K562 (cell line): ENCODE results near the gene PPFIA1. TPM values are rescaled to one million over a fixed set of nuclear protein-coding genes. Genes with fewer than 3 reads are reported as not detected.

Experiments used
- ATAC-seq: fragments of 200-7000 bp; cut with Tn5 transposase; 3 replicates; pipeline ENCODE4 v1.9.1; 2020; ENCODE audit warnings: moderate library complexity
- BruUV-seq: library from RNA; stranded (reverse); fragments of 400-500 nt; replicated peaks from 2 replicates; lab custom pipeline; 2021; lab: Mats Ljungman, UMichigan
- CTCF ChIA-PET: fragments of 300-600 bp; formaldehyde crosslinking; extraction: SDS; loops from one replicate; lab custom pipeline; 2021; ENCODE audit warnings: low intra/inter-chr PET ratio; lab: Yijun Ruan, JAX
- POLR2A ChIA-PET: fragments of 300-600, 350-650 bp; sonication (Branson Sonifier 250); formaldehyde crosslinking; extraction: SDS; loops from one replicate; lab custom pipeline; 2021; ENCODE audit warnings: antibody characterized with exemption, inconsistent platforms; lab: Yijun Ruan, JAX
- DNase-seq, 4 experiments: peaks; one replicate each; pipeline versions ENCODE4 v3.0.0 to v3.0.0-alpha.2; 2011 to 2018; ENCODE audit warnings: low spot score in 3 of 4, mixed read lengths in 3 of 4; ENCODE audit errors: extremely low read depth in 1 of 4
- FAIRE-seq: peaks from 2 replicates; lab custom pipeline; 2011; peaks lifted over from hg19 to GRCh38; lab: Jason Lieb, UNC
- H2AFZ ChIP-seq: 2 replicates; pipeline ENCODE4 v1.6.0; 2011; ENCODE audit warnings: low read depth, low read length, control low read depth, inconsistent platforms
- H3K27ac ChIP-seq: fragments of 200-600 bp; 3 replicates; pipeline ENCODE4 v1.8.0; 2011; ENCODE audit warnings: low read depth, mild to moderate bottlenecking, control low read depth, inconsistent platforms, low read length, moderate library complexity, mixed read lengths; ENCODE audit errors: extremely low read depth
- H3K27me3 ChIP-seq, 2 experiments: fragments of 300-600 bp in 1 of 2; 2 replicates in 1 of 2; 3 replicates in 1 of 2; pipeline versions ENCODE4 v1.6.0 to v1.8.0; 2011; ENCODE audit warnings: inconsistent platforms in 2 of 2, low read length in 2 of 2, mild to moderate bottlenecking in 1 of 2, mixed read lengths in 1 of 2, moderate library complexity in 1 of 2; ENCODE audit not compliant: control insufficient read depth in 2 of 2, insufficient read depth in 2 of 2
- H3K36me3 ChIP-seq: fragments of 300-600 bp; 3 replicates; pipeline ENCODE4 v1.8.0; 2011; ENCODE audit warnings: mild to moderate bottlenecking, low read length, inconsistent platforms; ENCODE audit not compliant: control insufficient read depth, insufficient read depth
- H3K4me1 ChIP-seq, 2 experiments: fragments of 200-600 bp in 1 of 2; replicated peaks in 1 of 2; 2 replicates in 1 of 2; 3 replicates in 1 of 2; pipeline versions ENCODE4 v1.5.1 to v1.8.0; 2011; ENCODE audit warnings: inconsistent platforms in 2 of 2, low read length in 2 of 2, mild to moderate bottlenecking in 1 of 2, mixed read lengths in 1 of 2, moderate library complexity in 1 of 2; ENCODE audit not compliant: control insufficient read depth in 2 of 2, insufficient read depth in 2 of 2
- H3K4me2 ChIP-seq: 2 replicates; pipeline ENCODE4 v1.6.1; 2011; ENCODE audit warnings: low read length, control low read depth, inconsistent platforms, mixed read lengths; ENCODE audit not compliant: insufficient read depth
- H3K4me3 ChIP-seq: fragments of 200-600 bp; sonication (generic), shearing (Covaris generic); 2 replicates; pipeline ENCODE4 v1.5.1; 2016; ENCODE audit warnings: control low read depth, inconsistent platforms
- H3K79me2 ChIP-seq: fragments of 200-600 bp; 3 replicates; pipeline ENCODE4 v1.8.0; 2011; ENCODE audit warnings: low read length, inconsistent platforms; ENCODE audit not compliant: control insufficient read depth, insufficient read depth
- H3K9ac ChIP-seq, 2 experiments: 2 replicates each; pipeline versions ENCODE4 v1.6.0 to v1.6.1; 2011; ENCODE audit warnings: low read depth in 2 of 2, low read length in 2 of 2, control low read depth in 1 of 2, inconsistent platforms in 1 of 2, mild to moderate bottlenecking in 1 of 2, mixed read lengths in 1 of 2; ENCODE audit not compliant: insufficient read depth in 1 of 2
- H3K9me1 ChIP-seq: one replicate; pipeline ENCODE4 v1.6.0; 2011; ENCODE audit warnings: inconsistent platforms, mild to moderate bottlenecking, low read length, moderate library complexity; ENCODE audit not compliant: control insufficient read depth, insufficient read depth
- H3K9me3 ChIP-seq: replicated peaks from 2 replicates; pipeline ENCODE4 v1.5.1; 2011; ENCODE audit warnings: low read depth, low read length, inconsistent platforms; ENCODE audit not compliant: control insufficient read depth, insufficient read depth
- H4K20me1 ChIP-seq: replicated peaks from 2 replicates; pipeline ENCODE4 v1.6.1; 2011; ENCODE audit warnings: low read length, inconsistent platforms, mixed read lengths; ENCODE audit not compliant: control insufficient read depth, insufficient read depth
- ATF3 ChIP-seq, 2 experiments: fragments of 450-650 bp in 1 of 2; sonication (generic) in 1 of 2; formaldehyde crosslinking in 1 of 2; IDR thresholded peaks in 1 of 2; conservative IDR thresholded peaks in 1 of 2; 2 replicates each; pipeline versions ENCODE4 v1.6.1 to v1.8.1; 2016 to 2023; ENCODE audit warnings: mild to moderate bottlenecking in 2 of 2, moderate library complexity in 2 of 2, inconsistent platforms in 1 of 2, missing genetic modification reagents in 1 of 2
- CREM ChIP-seq: IDR thresholded peaks from 2 replicates; pipeline ENCODE4 v1.6.1; 2014; ENCODE audit warnings: antibody characterized with exemption, low read depth
- CTBP1 ChIP-seq: fragments of 450-650 bp; IDR thresholded peaks from 2 replicates; pipeline ENCODE4 v1.6.1; 2016; ENCODE audit warnings: borderline replicate concordance
- HNRNPUL1 ChIP-seq: fragments of 200-400 bp; formaldehyde crosslinking; IDR thresholded peaks from 2 replicates; pipeline ENCODE4 v1.6.1; 2017; ENCODE audit warnings: low read length
- MCM2 ChIP-seq: fragments of 450-650 bp; IDR thresholded peaks from 2 replicates; pipeline ENCODE4 v1.6.1; 2017; ENCODE audit warnings: low read depth, mild to moderate bottlenecking
- MEIS2 ChIP-seq: fragments of 450-650 bp; IDR thresholded peaks from 2 replicates; pipeline ENCODE4 v1.6.1; 2014; ENCODE audit warnings: mild to moderate bottlenecking; ENCODE audit not compliant: partially characterized antibody
- NCOA4 ChIP-seq: fragments of 450-650 bp; IDR thresholded peaks from 2 replicates; pipeline ENCODE4 v1.6.1; 2018; ENCODE audit warnings: mild to moderate bottlenecking; ENCODE audit not compliant: partially characterized antibody
- SMARCB1 ChIP-seq: IDR thresholded peaks from 2 replicates; pipeline ENCODE4 v1.6.1; 2011; ENCODE audit warnings: improper control_type of control experiment, low read depth; ENCODE audit not compliant: insufficient read length
- USF1 ChIP-seq: sonication (generic); formaldehyde crosslinking; IDR thresholded peaks from 2 replicates; pipeline ENCODE4 v1.9.0; 2022; ENCODE audit warnings: mild to moderate bottlenecking, missing genetic modification reagents
- WGBS: fragments of 100-300 bp; shearing (Covaris generic); methylation state at CpG from one replicate; pipeline ENCODE4 v1.1.6; 2016; ENCODE audit warnings: low coverage, mixed read lengths; ENCODE audit not compliant: insufficient coverage; ENCODE audit errors: missing lambda C conversion rate; 5-methylcytosine and 5-hydroxymethylcytosine counted together
- in situ Hi-C: fragments of 300-500 bp; cut with MboI; formaldehyde crosslinking; loops from 4 replicates; pipeline ENCODE4 v1.15.0; 2018; ENCODE audit warnings: inconsistent platforms, mixed read lengths
- intact Hi-C: fragments of 100-400 bp; cut with micrococcal nuclease; formaldehyde crosslinking; loops from 2 replicates; pipeline ENCODE4 v1.14.2; 2022
- polyA plus RNA-seq, 8 experiments: library from polyadenylated mRNA; depleted of rRNA in 4 of 8; stranded (reverse) in 5 of 8; unstranded in 3 of 8; fragments of >200 nt; fragmentation: Nextera tagmentation in 2 of 8; fragmentation: Illumina TruSeq in 1 of 8; extraction: Ambion mirVana in 2 of 8; extraction: Trizol in 1 of 8; gene quantifications; 2 replicates each; pipeline versions ENCODE4 v1.2.1 to v1.2.3, GENCODE V29; 2011 to 2014; ENCODE audit warnings: inconsistent platforms in 1 of 8, missing spikeins in 1 of 8
- total RNA-seq, 7 experiments: library from RNA; depleted of rRNA in 6 of 7; stranded (reverse); fragments of >200 nt in 6 of 7; fragmentation: Illumina TruSeq in 2 of 7; extraction: Trizol in 2 of 7; gene quantifications; 2 replicates each; pipeline versions ENCODE4 v1.2.1 to v1.2.3, GENCODE V29; 2011 to 2021; ENCODE audit warnings: low replicate concordance in 1 of 7
- TF ChIP-seq, protein P1 (sequence below), 2 experiments: IDR thresholded peaks in 1 of 2; conservative IDR thresholded peaks in 1 of 2; 2 replicates each; pipeline ENCODE4 v1.6.1; 2016; ENCODE audit warnings: low read depth in 2 of 2, mild to moderate bottlenecking in 1 of 2, missing compliant biosample characterization in 1 of 2, missing genetic modification characterization in 1 of 2, moderate library complexity in 1 of 2
- TF ChIP-seq, protein P2 (sequence below): fragments of 450-650 bp; conservative IDR thresholded peaks from 2 replicates; pipeline ENCODE4 v1.6.1; 2016; ENCODE audit warnings: missing genetic modification characterization, low read depth, mild to moderate bottlenecking, control low read depth, missing compliant biosample characterization

The PPFIA1 gene
- total and polyA plus RNA-seq, 9 of the 15 experiments (the other 6 are each of a cell fraction or from before 2014, with no cell fraction given), result 9.9 to 41.5 (median 28.5) TPM

DNA sequence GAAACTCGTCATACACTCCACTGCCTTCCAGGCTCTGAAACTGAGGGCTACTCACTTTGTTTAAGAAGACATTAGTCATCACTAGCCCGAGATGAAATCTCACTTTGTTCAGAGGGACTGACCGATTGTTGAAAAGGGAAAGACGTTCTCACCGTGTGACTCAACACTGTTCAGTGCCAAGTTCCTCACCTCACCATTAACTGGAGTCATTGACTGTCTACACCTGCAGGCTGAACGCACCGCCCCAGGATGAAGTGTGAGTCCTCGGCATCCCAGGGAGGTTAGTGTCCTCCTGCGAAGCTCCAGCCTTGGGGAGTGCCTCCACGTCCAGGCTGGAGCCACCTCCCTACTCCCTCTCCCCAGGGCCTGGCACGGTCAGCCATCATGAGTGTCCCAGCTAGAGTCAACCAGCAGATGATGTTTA, 37.0 kb upstream of the PPFIA1 start:
- WGBS, result under 1% methylated on average over 11 of the region's 11 CpGs
- peak; percentile 75 for ATAC-seq
- no peak for TF ChIP-seq SMARCB1
- TF ChIP-seq, protein P1, sequence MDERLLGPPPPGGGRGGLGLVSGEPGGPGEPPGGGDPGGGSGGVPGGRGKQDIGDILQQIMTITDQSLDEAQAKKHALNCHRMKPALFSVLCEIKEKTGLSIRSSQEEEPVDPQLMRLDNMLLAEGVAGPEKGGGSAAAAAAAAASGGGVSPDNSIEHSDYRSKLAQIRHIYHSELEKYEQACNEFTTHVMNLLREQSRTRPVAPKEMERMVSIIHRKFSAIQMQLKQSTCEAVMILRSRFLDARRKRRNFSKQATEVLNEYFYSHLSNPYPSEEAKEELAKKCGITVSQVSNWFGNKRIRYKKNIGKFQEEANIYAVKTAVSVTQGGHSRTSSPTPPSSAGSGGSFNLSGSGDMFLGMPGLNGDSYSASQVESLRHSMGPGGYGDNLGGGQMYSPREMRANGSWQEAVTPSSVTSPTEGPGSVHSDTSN (CRISPR knock-in tag; IDR thresholded peaks at IDR 0.05; ENCODE audit: low read depth), result no peak
- TF ChIP-seq, protein P1 (tag; conservative IDR thresholded peaks at IDR 0.05; ENCODE audit: low read depth), result peak; percentile 29; the same call in 1 of the 2 replicates
- no peak for TF ChIP-seq NCOA4
- TF ChIP-seq, protein P2, sequence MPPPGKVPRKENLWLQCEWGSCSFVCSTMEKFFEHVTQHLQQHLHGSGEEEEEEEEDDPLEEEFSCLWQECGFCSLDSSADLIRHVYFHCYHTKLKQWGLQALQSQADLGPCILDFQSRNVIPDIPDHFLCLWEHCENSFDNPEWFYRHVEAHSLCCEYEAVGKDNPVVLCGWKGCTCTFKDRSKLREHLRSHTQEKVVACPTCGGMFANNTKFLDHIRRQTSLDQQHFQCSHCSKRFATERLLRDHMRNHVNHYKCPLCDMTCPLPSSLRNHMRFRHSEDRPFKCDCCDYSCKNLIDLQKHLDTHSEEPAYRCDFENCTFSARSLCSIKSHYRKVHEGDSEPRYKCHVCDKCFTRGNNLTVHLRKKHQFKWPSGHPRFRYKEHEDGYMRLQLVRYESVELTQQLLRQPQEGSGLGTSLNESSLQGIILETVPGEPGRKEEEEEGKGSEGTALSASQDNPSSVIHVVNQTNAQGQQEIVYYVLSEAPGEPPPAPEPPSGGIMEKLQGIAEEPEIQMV (tag), result no peak
- peak; percentile 68 for TF ChIP-seq MEIS2
- TF ChIP-seq CTBP1, result peak; percentile 42
- TF ChIP-seq MCM2, result no peak
- TF ChIP-seq USF1, result no peak
- TF ChIP-seq CREM, result peak; percentile 29; the same call in 1 of the 2 replicates
- TF ChIP-seq ATF3 (IDR thresholded peaks at IDR 0.05), result peak; percentile 88
- TF ChIP-seq ATF3 (CRISPR knock-in tag; conservative IDR thresholded peaks at IDR 0.05), result no peak
- TF ChIP-seq HNRNPUL1, result no peak

More for the DNA sequence above, 37.0 kb upstream of the PPFIA1 start:
- H2AFZ ChIP-seq, result no peak overlapping the region
- H3K4me2 ChIP-seq, result peak overlapping the region; percentile 23
- 0 out of 2 replicates have a peak, but pooled peaks cover 6% of the 10 kb centered on the region for H4K20me1 ChIP-seq
- DNase-seq, result peak; percentile 33 to 60 (median 40)
- peaks cover 0 to 5% of the 10 kb centered on the region in 2 experiments; a peak in 2 of 5 replicates for H3K27me3 ChIP-seq
- intact Hi-C loops, result no loop called here
- H3K9me1 ChIP-seq, result no peaks in the 10 kb centered on the region
- no peaks in the 10 kb centered on the region for H3K79me2 ChIP-seq
- no peaks in the 10 kb centered on the region for H3K36me3 ChIP-seq
- BruUV-seq, result no TSS peak
- in situ Hi-C loops, result no loop called here
- H3K4me1 ChIP-seq, result peaks cover 4 to 5% of the 10 kb centered on the region in 2 experiments; a peak in 3 of 5 replicates
- ChIA-PET CTCF (no interaction called here), POLR2A (interaction anchor here (0.7 to 1.0 kb wide), 3 partner anchors 10 to 151 kb away, joined by 3 read pairs; no protein-coding TSS in a partner anchor)
- peak overlapping the region in 1 of 2 experiments; percentile 67; a peak in 1 of 4 replicates for H3K9ac ChIP-seq
- H3K9me3 ChIP-seq, result no peaks in the 10 kb centered on the region
- FAIRE-seq, result peak; percentile 74
- no peak overlapping the region for H3K4me3 ChIP-seq
- H3K27ac ChIP-seq, result no peak overlapping the region
